RPMI8226 (cell line): ENCODE measurements around the gene ADCY5.

Source experiments
- DNase-seq: peaks from one replicate; pipeline ENCODE4 v3.0.0-alpha.2; 2015

Gene ADCY5

GRCh38 chr3:123337948-123338619, 110.8 kb downstream of the ADCY5 start:
- DNase-seq = no peak

GRCh38 chr3:123337226-123337625, 111.7 kb downstream of the ADCY5 start:
- no peak for DNase-seq

- no peak for DNase-seq
Measured at GRCh38 chr3:123336441-123336851, 112.4 kb downstream of the ADCY5 start.

- DNase-seq = no peak
Measured at GRCh38 chr3:123336001-123336400, 112.9 kb downstream of the ADCY5 start.

GRCh38 chr3:123335007-123335670, 113.8 kb downstream of the ADCY5 start:
- no peak for DNase-seq

GRCh38 chr3:123334056-123334455, 114.8 kb downstream of the ADCY5 start:
- no peak for DNase-seq

GRCh38 chr3:123333401-123333800, 115.5 kb downstream of the ADCY5 start:
- no peak for DNase-seq

- DNase-seq = no peak
Measured at GRCh38 chr3:123332124-123332641, 116.7 kb downstream of the ADCY5 start.

GRCh38 chr3:123331651-123332050, 117.2 kb downstream of the ADCY5 start:
- no peak for DNase-seq

- DNase-seq = no peak
Measured at GRCh38 chr3:123331006-123331405, 117.9 kb downstream of the ADCY5 start.

- DNase-seq = peak; percentile 58
Measured at GRCh38 chr3:123330441-123330991, 118.4 kb downstream of the ADCY5 start.

GRCh38 chr3:123329636-123330340, 119.1 kb downstream of the ADCY5 start:
- DNase-seq = peak; percentile 79

GRCh38 chr3:123328851-123329635, 119.8 kb downstream of the ADCY5 start:
- peak; percentile 88 for DNase-seq

- peak; percentile 24 for DNase-seq
Measured at GRCh38 chr3:123327956-123328850, 120.7 kb downstream of the ADCY5 start.

GRCh38 chr3:123327480-123327879, 121.4 kb downstream of the ADCY5 start:
- DNase-seq = no peak

- no peak for DNase-seq
Measured at GRCh38 chr3:123326531-123326930, 122.4 kb downstream of the ADCY5 start.

GRCh38 chr3:123325766-123326256, 123.1 kb downstream of the ADCY5 start:
- DNase-seq = no peak

GRCh38 chr3:123324880-123325765, 123.8 kb downstream of the ADCY5 start:
- DNase-seq = no peak

- DNase-seq = no peak
Measured at GRCh38 chr3:123323781-123324180, 125.1 kb downstream of the ADCY5 start.

GRCh38 chr3:123322866-123323265, 126.0 kb downstream of the ADCY5 start:
- no peak for DNase-seq
